Measurements from ENCODE around the gene L3HYPDH. TPM values are rescaled to one million over a fixed set of nuclear protein-coding genes. Genes with fewer than 3 reads are reported as not detected.

The L3HYPDH gene
- total and polyA plus RNA-seq, 8 donors, result 4.9 to 40.2 (median 17.6) TPM

- TF ChIP-seq POLR2AphosphoS5 (IDR thresholded peaks at IDR 0.05) (no peak), CTCF (IDR thresholded peaks at IDR 0.05) (no peak), EP300 (IDR thresholded peaks at IDR 0.05) (no peak), POLR2A (IDR thresholded peaks at IDR 0.05) (no peak)
- peaks cover 0 to 3% (median 0%) of the 10 kb centered on the region in 4 donors for H3K9me3 ChIP-seq
- DNase-seq, result no peak
- no peaks in the 10 kb centered on the region for H3K27me3 ChIP-seq
- H3K27ac ChIP-seq, result no peak overlapping the region
- no peak overlapping the region for H3K4me3 ChIP-seq
- no peaks in the 10 kb centered on the region for H3K4me1 ChIP-seq
- intact Hi-C loops (cut with DNase I; ENCODE audit: low total_unique reads), result no loop called here
- no peaks in the 10 kb centered on the region for H3K36me3 ChIP-seq
- WGBS, 5 donors, result 81 to 92% (median 87%) methylated on average over 2 of the region's 2 CpGs
These were observed 25.8 kb upstream of the L3HYPDH start for GRCh38 chr14:59510001-59510400.

GRCh38 chr14:59509101-59509500, 24.9 kb upstream of the L3HYPDH start:
- intact Hi-C loops (cut with DNase I; ENCODE audit: low total_unique reads), result no loop called here
- Histone ChIP-seq H3K4me3 (no peak overlapping the region), H3K27me3 (no peaks in the 10 kb centered on the region), H3K9me3 (peaks cover 0 to 3% (median 0%) of the 10 kb centered on the region in 4 donors), H3K27ac (no peak overlapping the region), H3K4me1 (no peaks in the 10 kb centered on the region), H3K36me3 (peaks cover 0 to 7% (median 5%) of the 10 kb centered on the region in 4 donors)
- no peak for DNase-seq
- 79 to 91% (median 83%) methylated on average over 3 of the region's 3 CpGs for WGBS, 5 donors
- TF ChIP-seq POLR2A (IDR thresholded peaks at IDR 0.05) (no peak), POLR2AphosphoS5 (IDR thresholded peaks at IDR 0.05) (no peak), CTCF (IDR thresholded peaks at IDR 0.05) (no peak), EP300 (IDR thresholded peaks at IDR 0.05) (no peak)

GRCh38 chr14:59507752-59508103, 23.5 kb upstream of the L3HYPDH start:
- no peaks in the 10 kb centered on the region for H3K4me1 ChIP-seq
- H3K27me3 ChIP-seq, result no peaks in the 10 kb centered on the region
- intact Hi-C loops (cut with DNase I; ENCODE audit: low total_unique reads), result no loop called here
- no peaks in the 10 kb centered on the region for H3K9me3 ChIP-seq
- WGBS, 5 donors, result 75 to 86% (median 79%) methylated on average over 3 of the region's 3 CpGs
- H3K27ac ChIP-seq, result no peak overlapping the region
- peaks cover 0 to 15% (median 14%) of the 10 kb centered on the region in 4 donors for H3K36me3 ChIP-seq
- no peak overlapping the region for H3K4me3 ChIP-seq
- DNase-seq, result no peak
- TF ChIP-seq POLR2A (IDR thresholded peaks at IDR 0.05) (no peak), POLR2AphosphoS5 (IDR thresholded peaks at IDR 0.05) (no peak), CTCF (IDR thresholded peaks at IDR 0.05) (no peak), EP300 (IDR thresholded peaks at IDR 0.05) (no peak)

- Histone ChIP-seq H3K36me3 (peaks cover 0 to 15% (median 14%) of the 10 kb centered on the region in 4 donors), H3K27me3 (no peaks in the 10 kb centered on the region), H3K9me3 (no peaks in the 10 kb centered on the region), H3K4me1 (no peaks in the 10 kb centered on the region), H3K4me3 (no peak overlapping the region), H3K27ac (no peak overlapping the region)
- peak; percentile 49 to 73 for DNase-seq
- no peak for TF ChIP-seq EP300 (IDR thresholded peaks at IDR 0.05)
- peak in 5 of 7 experiments; percentile 31 to 59 (median 51) for TF ChIP-seq CTCF (IDR thresholded peaks at IDR 0.05)
- intact Hi-C loops (cut with DNase I; ENCODE audit: low total_unique reads), result no loop called here
These were observed 23.0 kb upstream of the L3HYPDH start for GRCh38 chr14:59507063-59507751.
